Progenitor cell of endocrine pancreas (in vitro differentiated cells): Measurements from ENCODE around the gene P2RY12. TPM values are rescaled to one million over a fixed set of nuclear protein-coding genes. Genes with fewer than 3 reads are reported as not detected.

ENCODE experiments used
- DNase-seq: peaks from one replicate; pipeline ENCODE4 v3.0.0; 2021; ENCODE audit warnings: low spot score; ENCODE audit not compliant: unreplicated experiment
- H3K27ac Mint-ChIP-seq: 2 replicates; pipeline ENCODE4 v1.8.0; 2021; ENCODE audit warnings: mild to moderate bottlenecking, moderate library complexity, mixed read lengths
- H3K27me3 Mint-ChIP-seq: 2 replicates; pipeline ENCODE4 v1.8.0; 2021; ENCODE audit warnings: mixed read lengths
- H3K36me3 Mint-ChIP-seq: 2 replicates; pipeline ENCODE4 v1.8.0; 2022; ENCODE audit warnings: mixed read lengths; ENCODE audit not compliant: insufficient read depth
- H3K4me1 Mint-ChIP-seq: 2 replicates; pipeline ENCODE4 v1.8.0; 2021; ENCODE audit warnings: low read depth, mixed read lengths
- H3K4me3 Mint-ChIP-seq: 2 replicates; pipeline ENCODE4 v1.8.0; 2021; ENCODE audit warnings: low read depth, mild to moderate bottlenecking, moderate library complexity, mixed read lengths
- H3K9me3 Mint-ChIP-seq: 2 replicates; pipeline ENCODE4 v1.8.0; 2021; ENCODE audit warnings: low read depth, mixed read lengths
- CTCF ChIP-seq: fragments of 200-600 bp; sonication (generic); IDR thresholded peaks from one replicate; pipeline ENCODE4 v1.5.0; 2021; ENCODE audit warnings: antibody characterized with exemption, mild to moderate bottlenecking; ENCODE audit not compliant: unreplicated experiment
- total RNA-seq: library from RNA; stranded (reverse); gene quantifications from 2 replicates; pipeline ENCODE4 v1.2.1, GENCODE V29; 2021

The P2RY12 gene
- total RNA-seq, 1 donor from 2014 or later, result not detected

- H3K27me3 Mint-ChIP-seq, result no peaks in the 10 kb centered on the region
Measured at GRCh38 chr3:151351219-151351618, 33.3 kb downstream of the P2RY12 start.

GRCh38 chr3:151350656-151351055 is 33.9 kb downstream of the P2RY12 start:
- no peaks in the 10 kb centered on the region for H3K9me3 Mint-ChIP-seq

More at GRCh38 chr3:151351219-151351618, 33.3 kb downstream of the P2RY12 start:
- DNase-seq, result no peak
- no peaks in the 10 kb centered on the region for H3K9me3 Mint-ChIP-seq
- no peaks in the 10 kb centered on the region for H3K4me1 Mint-ChIP-seq
- H3K36me3 Mint-ChIP-seq, result no peaks in the 10 kb centered on the region
- no peak for TF ChIP-seq CTCF
- H3K27ac Mint-ChIP-seq, result no peak overlapping the region
- no peak overlapping the region for H3K4me3 Mint-ChIP-seq

GRCh38 chr3:151347432-151347831 is 37.1 kb downstream of the P2RY12 start:
- no peak overlapping the region for H3K27ac Mint-ChIP-seq
- no peak for TF ChIP-seq CTCF
- H3K36me3 Mint-ChIP-seq, result no peaks in the 10 kb centered on the region
- H3K27me3 Mint-ChIP-seq, result no peaks in the 10 kb centered on the region
- H3K9me3 Mint-ChIP-seq, result no peaks in the 10 kb centered on the region
- no peak overlapping the region for H3K4me3 Mint-ChIP-seq
- no peaks in the 10 kb centered on the region for H3K4me1 Mint-ChIP-seq
- no peak for DNase-seq

More at GRCh38 chr3:151350656-151351055, 33.9 kb downstream of the P2RY12 start:
- Mint-ChIP-seq H3K4me3 (no peak overlapping the region), H3K27me3 (no peaks in the 10 kb centered on the region), H3K27ac (no peak overlapping the region), H3K36me3 (no peaks in the 10 kb centered on the region), H3K4me1 (no peaks in the 10 kb centered on the region)
- no peak for DNase-seq
- no peak for TF ChIP-seq CTCF

- no peaks in the 10 kb centered on the region for H3K9me3 Mint-ChIP-seq
- H3K4me3 Mint-ChIP-seq, result no peak overlapping the region
- H3K4me1 Mint-ChIP-seq, result no peaks in the 10 kb centered on the region
- no peaks in the 10 kb centered on the region for H3K27me3 Mint-ChIP-seq
- no peak overlapping the region for H3K27ac Mint-ChIP-seq
- no peaks in the 10 kb centered on the region for H3K36me3 Mint-ChIP-seq
- no peak for TF ChIP-seq CTCF
- DNase-seq, result no peak
Measured at GRCh38 chr3:151346292-151346691, 38.3 kb downstream of the P2RY12 start.

GRCh38 chr3:151345859-151346258 is 38.7 kb downstream of the P2RY12 start:
- no peaks in the 10 kb centered on the region for H3K27me3 Mint-ChIP-seq
- no peak overlapping the region for H3K4me3 Mint-ChIP-seq
- TF ChIP-seq CTCF, result no peak
- H3K36me3 Mint-ChIP-seq, result no peaks in the 10 kb centered on the region
- DNase-seq, result no peak
- H3K27ac Mint-ChIP-seq, result no peak overlapping the region
- no peaks in the 10 kb centered on the region for H3K9me3 Mint-ChIP-seq
- H3K4me1 Mint-ChIP-seq, result no peaks in the 10 kb centered on the region
